A673 (cell line): ENCODE data around the gene XYLB. TPM values are rescaled to one million over a fixed set of nuclear protein-coding genes. Genes with fewer than 3 reads are reported as not detected.

Experiments
- BruUV-seq: library from RNA; stranded (reverse); fragments of 400-500 nt; replicated peaks from 2 replicates; lab custom pipeline; 2021; lab: Mats Ljungman, UMichigan
- CTCF ChIA-PET: fragments of 300-600 bp; sonication (Branson Sonifier 250); formaldehyde crosslinking; loops from one replicate; lab custom pipeline; 2022; ENCODE audit warnings: antibody characterized with exemption; lab: Charles Lee
- POLR2A ChIA-PET: fragments of 300-600 bp; sonication (Branson Sonifier 250); formaldehyde crosslinking; loops from one replicate; lab custom pipeline; 2022; ENCODE audit warnings: antibody characterized with exemption; ENCODE audit not compliant: low non-redundant PET; lab: Charles Lee
- DNase-seq: peaks from one replicate; pipeline ENCODE4 v3.0.0-alpha.2; 2015; ENCODE audit warnings: low spot score
- H3K27ac ChIP-seq: fragments of 200-600 bp; sonication (generic); 2 replicates; pipeline ENCODE4 v1.5.1; 2016; ENCODE audit warnings: mixed run types, low read depth, mild to moderate bottlenecking, mixed read lengths, antibody characterized with exemption, low read length; ENCODE audit not compliant: poor library complexity, severe bottlenecking
- H3K27me3 ChIP-seq: fragments of 200-600 bp; sonication (generic); replicated peaks from 2 replicates; pipeline ENCODE4 v1.6.1; 2017; ENCODE audit warnings: mixed run types, low read depth, mild to moderate bottlenecking, mixed read lengths, antibody characterized with exemption, low read length; ENCODE audit not compliant: insufficient read depth, poor library complexity
- H3K36me3 ChIP-seq: fragments of 200-600 bp; sonication (generic); 2 replicates; pipeline ENCODE4 v1.6.1; 2016; ENCODE audit warnings: mixed run types, mild to moderate bottlenecking, mixed read lengths, antibody characterized with exemption, low read length; ENCODE audit not compliant: insufficient read depth, poor library complexity, severe bottlenecking
- H3K4me1 ChIP-seq: fragments of 200-600 bp; sonication (generic); 2 replicates; pipeline ENCODE4 v1.6.1; 2017; ENCODE audit warnings: mixed run types, mild to moderate bottlenecking, mixed read lengths, antibody characterized with exemption, low read length; ENCODE audit not compliant: insufficient read depth, poor library complexity, severe bottlenecking
- H3K4me3 ChIP-seq: fragments of 200-600 bp; sonication (generic); 2 replicates; pipeline ENCODE4 v1.5.1; 2016; ENCODE audit warnings: low read depth, mixed run types, mild to moderate bottlenecking, mixed read lengths, low read length; ENCODE audit not compliant: poor library complexity, severe bottlenecking
- H3K9me3 ChIP-seq: fragments of 200-600 bp; sonication (generic); 2 replicates; pipeline ENCODE4 v1.6.1; 2016; ENCODE audit warnings: mixed run types, low read depth, mild to moderate bottlenecking, mixed read lengths, antibody characterized with exemption, low read length; ENCODE audit not compliant: poor library complexity, severe bottlenecking
- CTCF ChIP-seq: fragments of 300-800, 200-600 bp; sonication (generic); conservative IDR thresholded peaks from 2 replicates; pipeline ENCODE4 v1.5.1; 2017; ENCODE audit warnings: low read depth, mild to moderate bottlenecking, antibody characterized with exemption, low read length, moderate library complexity, mixed read lengths
- EZH2 ChIP-seq: fragments of 200-600 bp; sonication (generic); IDR thresholded peaks from 2 replicates; pipeline ENCODE4 v1.6.1; 2017; ENCODE audit warnings: borderline replicate concordance, low read depth, mild to moderate bottlenecking, mixed read lengths, antibody characterized with exemption, low read length; ENCODE audit not compliant: poor library complexity, severe bottlenecking
- intact Hi-C: fragments of 100-400 bp; cut with micrococcal nuclease; formaldehyde crosslinking; loops from one replicate; pipeline ENCODE4 v1.10.0; 2022; ENCODE audit not compliant: unreplicated experiment
- total RNA-seq: library from RNA; stranded (reverse); gene quantifications from 2 replicates; pipeline ENCODE4 v1.2.3, GENCODE V29; 2021

Gene XYLB
- total RNA-seq, 1 experiment from 2014 or later = 3.6 TPM

GRCh38 chr3:38334142-38335055 is 12.2 kb upstream of the XYLB start:
- H3K4me3 ChIP-seq = no peak overlapping the region
- no TSS peak for BruUV-seq
- H3K27ac ChIP-seq = no peak overlapping the region
- intact Hi-C loops = no loop called here
- POLR2A ChIA-PET = no interaction called here
- H3K4me1 ChIP-seq = no peaks in the 10 kb centered on the region
- DNase-seq = no peak
- no peaks in the 10 kb centered on the region for H3K27me3 ChIP-seq
- no peaks in the 10 kb centered on the region for H3K36me3 ChIP-seq
- no peaks in the 10 kb centered on the region for H3K9me3 ChIP-seq
- CTCF ChIA-PET = interaction anchor here (0.5 kb wide), 1 partner anchor 36 kb away, joined by 3 read pairs; no protein-coding TSS in a partner anchor
- TF ChIP-seq EZH2 = no peak
- no peak for TF ChIP-seq CTCF

- DNase-seq = no peak
- CTCF ChIA-PET = no interaction called here
- no peaks in the 10 kb centered on the region for H3K9me3 ChIP-seq
- no peaks in the 10 kb centered on the region for H3K27me3 ChIP-seq
- intact Hi-C loops = no loop called here
- no peaks in the 10 kb centered on the region for H3K36me3 ChIP-seq
- BruUV-seq = no TSS peak
- H3K27ac ChIP-seq = no peak overlapping the region
- no peaks in the 10 kb centered on the region for H3K4me1 ChIP-seq
- TF ChIP-seq CTCF (no peak), EZH2 (no peak)
- POLR2A ChIA-PET = no interaction called here
- no peak overlapping the region for H3K4me3 ChIP-seq
These were observed 11.3 kb upstream of the XYLB start for GRCh38 chr3:38335263-38335662.

GRCh38 chr3:38337703-38338102 is 8.9 kb upstream of the XYLB start:
- BruUV-seq = no TSS peak
- no peaks in the 10 kb centered on the region for H3K36me3 ChIP-seq
- no peak overlapping the region for H3K4me3 ChIP-seq
- intact Hi-C loops = no loop called here
- POLR2A ChIA-PET = no interaction called here
- TF ChIP-seq EZH2 (no peak), CTCF (no peak)
- no peaks in the 10 kb centered on the region for H3K27me3 ChIP-seq
- H3K9me3 ChIP-seq = no peaks in the 10 kb centered on the region
- H3K4me1 ChIP-seq = no peaks in the 10 kb centered on the region
- no peak for DNase-seq
- H3K27ac ChIP-seq = no peak overlapping the region
- CTCF ChIA-PET = no interaction called here
